MCF 10A (cell line): ENCODE measurements around the gene TCF12. TPM values are rescaled to one million over a fixed set of nuclear protein-coding genes. Genes with fewer than 3 reads are reported as not detected.

Source experiments
- BruUV-seq: library from RNA; stranded (reverse); fragments of 400-500 nt; replicated peaks from 2 replicates; lab custom pipeline; 2021; lab: Mats Ljungman, UMichigan
- CTCF ChIA-PET: fragments of 300-600 bp; sonication (Branson Sonifier 250); formaldehyde crosslinking; extraction: SDS; loops from one replicate; lab custom pipeline; 2021; ENCODE audit warnings: antibody characterized with exemption, inconsistent platforms; lab: Yijun Ruan, JAX
- POLR2A ChIA-PET: fragments of 300-600, 350-650 bp; sonication (Branson Sonifier 250); formaldehyde crosslinking; extraction: SDS; loops from one replicate; lab custom pipeline; 2020; ENCODE audit warnings: antibody characterized with exemption, inconsistent platforms; lab: Yijun Ruan, JAX
- DNase-seq: peaks from one replicate; pipeline ENCODE4 v3.0.0-alpha.2; 2018; ENCODE audit not compliant: unreplicated experiment
- H3K27ac Mint-ChIP-seq: one replicate; pipeline ENCODE4 v1.8.0; 2022; ENCODE audit warnings: mild to moderate bottlenecking, low read depth, mixed read lengths; ENCODE audit not compliant: unreplicated experiment
- H3K27me3 Mint-ChIP-seq: one replicate; pipeline ENCODE4 v1.8.0; 2022; ENCODE audit warnings: mixed read lengths; ENCODE audit not compliant: insufficient read depth, unreplicated experiment
- H3K36me3 Mint-ChIP-seq: one replicate; pipeline ENCODE4 v1.8.0; 2022; ENCODE audit warnings: mild to moderate bottlenecking, moderate library complexity, mixed read lengths; ENCODE audit not compliant: insufficient read depth, unreplicated experiment
- H3K4me1 Mint-ChIP-seq: one replicate; pipeline ENCODE4 v1.8.0; 2022; ENCODE audit warnings: mixed read lengths; ENCODE audit not compliant: insufficient read depth, unreplicated experiment
- H3K4me3 Mint-ChIP-seq: one replicate; pipeline ENCODE4 v1.8.0; 2022; ENCODE audit warnings: mild to moderate bottlenecking, moderate library complexity, mixed read lengths; ENCODE audit not compliant: unreplicated experiment
- H3K9me3 Mint-ChIP-seq: one replicate; pipeline ENCODE4 v1.8.0; 2022; ENCODE audit warnings: mixed read lengths; ENCODE audit not compliant: unreplicated experiment
- intact Hi-C: fragments of 100-400 bp; cut with micrococcal nuclease; formaldehyde crosslinking; loops from 2 replicates; pipeline ENCODE4 v1.14.1; 2022
- total RNA-seq: library from RNA; stranded (reverse); gene quantifications from 2 replicates; pipeline ENCODE4 v1.2.3, GENCODE V29; 2022
- TF ChIP-seq, protein P1 (sequence below): fragments of 200-600 bp; IDR thresholded peaks from one replicate; pipeline ENCODE4 v1.8.0; 2022; ENCODE audit warnings: antibody characterized with exemption, mild to moderate bottlenecking; ENCODE audit not compliant: unreplicated experiment

The TCF12 gene
- total RNA-seq, 1 experiment from 2014 or later = 140 TPM

- H3K4me1 Mint-ChIP-seq = peaks cover 24% of the 10 kb centered on the region
- no peak overlapping the region for H3K27ac Mint-ChIP-seq
- intact Hi-C loops = no loop called here
- no peak overlapping the region for H3K4me3 Mint-ChIP-seq
- no peak for DNase-seq
- no peaks in the 10 kb centered on the region for H3K9me3 Mint-ChIP-seq
- H3K27me3 Mint-ChIP-seq = no peaks in the 10 kb centered on the region
- TF ChIP-seq, protein P1, sequence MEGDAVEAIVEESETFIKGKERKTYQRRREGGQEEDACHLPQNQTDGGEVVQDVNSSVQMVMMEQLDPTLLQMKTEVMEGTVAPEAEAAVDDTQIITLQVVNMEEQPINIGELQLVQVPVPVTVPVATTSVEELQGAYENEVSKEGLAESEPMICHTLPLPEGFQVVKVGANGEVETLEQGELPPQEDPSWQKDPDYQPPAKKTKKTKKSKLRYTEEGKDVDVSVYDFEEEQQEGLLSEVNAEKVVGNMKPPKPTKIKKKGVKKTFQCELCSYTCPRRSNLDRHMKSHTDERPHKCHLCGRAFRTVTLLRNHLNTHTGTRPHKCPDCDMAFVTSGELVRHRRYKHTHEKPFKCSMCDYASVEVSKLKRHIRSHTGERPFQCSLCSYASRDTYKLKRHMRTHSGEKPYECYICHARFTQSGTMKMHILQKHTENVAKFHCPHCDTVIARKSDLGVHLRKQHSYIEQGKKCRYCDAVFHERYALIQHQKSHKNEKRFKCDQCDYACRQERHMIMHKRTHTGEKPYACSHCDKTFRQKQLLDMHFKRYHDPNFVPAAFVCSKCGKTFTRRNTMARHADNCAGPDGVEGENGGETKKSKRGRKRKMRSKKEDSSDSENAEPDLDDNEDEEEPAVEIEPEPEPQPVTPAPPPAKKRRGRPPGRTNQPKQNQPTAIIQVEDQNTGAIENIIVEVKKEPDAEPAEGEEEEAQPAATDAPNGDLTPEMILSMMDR = no peak
- H3K36me3 Mint-ChIP-seq = peaks cover 7% of the 10 kb centered on the region
- ChIA-PET CTCF (interaction anchor here (0.8 kb wide), 1 partner anchor 28 kb away, joined by 4 read pairs; the partner anchor contains the start of gene TCF12), POLR2A (interaction anchor here (0.7 kb wide), 1 partner anchor 17 kb away, joined by 3 read pairs; no protein-coding TSS in a partner anchor)
- no TSS peak for BruUV-seq
Measured at GRCh38 chr15:56890038-56890437, 28.4 kb upstream of the TCF12 start.

DNA sequence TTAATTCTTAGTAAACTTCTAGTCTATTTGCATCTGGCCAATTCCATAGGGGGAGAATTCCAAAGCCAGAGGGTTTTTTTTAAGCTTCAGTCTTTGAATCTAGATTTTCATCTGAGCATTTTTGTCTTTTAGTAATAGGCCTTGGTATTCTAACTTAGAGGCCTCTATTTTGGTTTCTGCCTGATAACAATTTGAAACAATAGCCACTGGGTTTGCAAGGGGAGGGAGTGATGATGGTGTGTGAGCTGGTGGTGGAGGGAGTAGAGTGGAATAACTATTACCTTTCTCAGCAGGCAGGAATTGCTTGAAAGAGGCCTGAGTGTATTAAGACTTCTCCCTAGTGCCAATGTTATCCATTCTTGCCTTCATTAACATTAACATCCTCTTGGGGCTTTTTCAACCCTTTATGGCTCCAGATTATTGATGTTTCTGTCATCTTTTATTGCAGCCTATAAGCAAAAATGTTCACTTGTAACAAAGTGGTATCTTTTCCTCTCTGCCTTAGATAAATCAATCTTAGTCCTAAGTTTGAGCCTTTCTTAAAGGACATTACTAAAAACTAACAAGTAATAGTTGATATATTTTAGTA lies 26.5 kb upstream of the TCF12 start:
- no TSS peak for BruUV-seq
- Mint-ChIP-seq H3K9me3 (peaks cover under 1% of the 10 kb centered on the region), H3K27me3 (no peaks in the 10 kb centered on the region), H3K27ac (no peak overlapping the region), H3K4me1 (peaks cover 19% of the 10 kb centered on the region), H3K4me3 (no peak overlapping the region), H3K36me3 (peaks cover 7% of the 10 kb centered on the region)
- TF ChIP-seq, protein P1 = no peak
- CTCF ChIA-PET = interaction anchor here (0.6 to 1.0 kb wide), 4 partner anchors 22 to 446 kb away, joined by 3 to 5 read pairs (median 3); partner anchors contain the start of gene TCF12
- intact Hi-C loops = no loop called here
- POLR2A ChIA-PET = no interaction called here
- DNase-seq = no peak

GRCh38 chr15:56892659-56893363 lies 25.6 kb upstream of the TCF12 start:
- TF ChIP-seq, protein P1 = no peak
- H3K36me3 Mint-ChIP-seq = peaks cover 6% of the 10 kb centered on the region
- no peaks in the 10 kb centered on the region for H3K27me3 Mint-ChIP-seq
- BruUV-seq = no TSS peak
- ChIA-PET CTCF (interaction anchor here (0.5 to 0.6 kb wide), 3 partner anchors 120 to 445 kb away, joined by 3 read pairs; no protein-coding TSS in a partner anchor), POLR2A (interaction anchor here (1.5 kb wide), 1 partner anchor 26 kb away, joined by 6 read pairs; the partner anchor contains the start of gene TCF12)
- peaks cover 15% of the 10 kb centered on the region for H3K4me1 Mint-ChIP-seq
- DNase-seq = no peak
- no peak overlapping the region for H3K4me3 Mint-ChIP-seq
- H3K9me3 Mint-ChIP-seq = peaks cover 5% of the 10 kb centered on the region
- no peak overlapping the region for H3K27ac Mint-ChIP-seq
- intact Hi-C loops = no loop called here

GRCh38 chr15:56893364-56893678 lies 25.1 kb upstream of the TCF12 start:
- intact Hi-C loops = no loop called here
- BruUV-seq = no TSS peak
- CTCF ChIA-PET = interaction anchor here (0.5 to 0.6 kb wide), 2 partner anchors 120 to 379 kb away, joined by 3 read pairs; no protein-coding TSS in a partner anchor

More at GRCh38 chr15:56893364-56893678, 25.1 kb upstream of the TCF12 start:
- TF ChIP-seq, protein P1 = no peak
- Mint-ChIP-seq H3K27ac (no peak overlapping the region), H3K36me3 (peaks cover under 1% of the 10 kb centered on the region), H3K27me3 (no peaks in the 10 kb centered on the region), H3K4me3 (no peak overlapping the region), H3K9me3 (peaks cover 5% of the 10 kb centered on the region), H3K4me1 (peaks cover 10% of the 10 kb centered on the region)
- POLR2A ChIA-PET = interaction anchor here (1.5 kb wide), 1 partner anchor 25 kb away, joined by 6 read pairs; the partner anchor contains the start of gene TCF12
- no peak for DNase-seq
